MCF 10A (cell line): Measurements from ENCODE around the gene FAM222A. TPM values are rescaled to one million over a fixed set of nuclear protein-coding genes. Genes with fewer than 3 reads are reported as not detected.

Experiments
- BruUV-seq: library from RNA; stranded (reverse); fragments of 400-500 nt; replicated peaks from 2 replicates; lab custom pipeline; 2021; lab: Mats Ljungman, UMichigan
- CTCF ChIA-PET: fragments of 300-600 bp; sonication (Branson Sonifier 250); formaldehyde crosslinking; extraction: SDS; loops from one replicate; lab custom pipeline; 2021; ENCODE audit warnings: antibody characterized with exemption, inconsistent platforms; lab: Yijun Ruan, JAX
- POLR2A ChIA-PET: fragments of 300-600, 350-650 bp; sonication (Branson Sonifier 250); formaldehyde crosslinking; extraction: SDS; loops from one replicate; lab custom pipeline; 2020; ENCODE audit warnings: antibody characterized with exemption, inconsistent platforms; lab: Yijun Ruan, JAX
- DNase-seq: peaks from one replicate; pipeline ENCODE4 v3.0.0-alpha.2; 2018; ENCODE audit not compliant: unreplicated experiment
- H3K27ac Mint-ChIP-seq: one replicate; pipeline ENCODE4 v1.8.0; 2022; ENCODE audit warnings: mild to moderate bottlenecking, low read depth, mixed read lengths; ENCODE audit not compliant: unreplicated experiment
- H3K27me3 Mint-ChIP-seq: one replicate; pipeline ENCODE4 v1.8.0; 2022; ENCODE audit warnings: mixed read lengths; ENCODE audit not compliant: insufficient read depth, unreplicated experiment
- H3K36me3 Mint-ChIP-seq: one replicate; pipeline ENCODE4 v1.8.0; 2022; ENCODE audit warnings: mild to moderate bottlenecking, moderate library complexity, mixed read lengths; ENCODE audit not compliant: insufficient read depth, unreplicated experiment
- H3K4me1 Mint-ChIP-seq: one replicate; pipeline ENCODE4 v1.8.0; 2022; ENCODE audit warnings: mixed read lengths; ENCODE audit not compliant: insufficient read depth, unreplicated experiment
- H3K4me3 Mint-ChIP-seq: one replicate; pipeline ENCODE4 v1.8.0; 2022; ENCODE audit warnings: mild to moderate bottlenecking, moderate library complexity, mixed read lengths; ENCODE audit not compliant: unreplicated experiment
- H3K9me3 Mint-ChIP-seq: one replicate; pipeline ENCODE4 v1.8.0; 2022; ENCODE audit warnings: mixed read lengths; ENCODE audit not compliant: unreplicated experiment
- CTCF ChIP-seq: fragments of 200-600 bp; IDR thresholded peaks from one replicate; pipeline ENCODE4 v1.8.0; 2022; ENCODE audit warnings: antibody characterized with exemption, mild to moderate bottlenecking; ENCODE audit not compliant: unreplicated experiment
- intact Hi-C: fragments of 100-400 bp; cut with micrococcal nuclease; formaldehyde crosslinking; loops from 2 replicates; pipeline ENCODE4 v1.14.1; 2022
- total RNA-seq: library from RNA; stranded (reverse); gene quantifications from 2 replicates; pipeline ENCODE4 v1.2.3, GENCODE V29; 2022

FAM222A gene
- total RNA-seq, 1 experiment from 2014 or later: 0.19 TPM

DNA sequence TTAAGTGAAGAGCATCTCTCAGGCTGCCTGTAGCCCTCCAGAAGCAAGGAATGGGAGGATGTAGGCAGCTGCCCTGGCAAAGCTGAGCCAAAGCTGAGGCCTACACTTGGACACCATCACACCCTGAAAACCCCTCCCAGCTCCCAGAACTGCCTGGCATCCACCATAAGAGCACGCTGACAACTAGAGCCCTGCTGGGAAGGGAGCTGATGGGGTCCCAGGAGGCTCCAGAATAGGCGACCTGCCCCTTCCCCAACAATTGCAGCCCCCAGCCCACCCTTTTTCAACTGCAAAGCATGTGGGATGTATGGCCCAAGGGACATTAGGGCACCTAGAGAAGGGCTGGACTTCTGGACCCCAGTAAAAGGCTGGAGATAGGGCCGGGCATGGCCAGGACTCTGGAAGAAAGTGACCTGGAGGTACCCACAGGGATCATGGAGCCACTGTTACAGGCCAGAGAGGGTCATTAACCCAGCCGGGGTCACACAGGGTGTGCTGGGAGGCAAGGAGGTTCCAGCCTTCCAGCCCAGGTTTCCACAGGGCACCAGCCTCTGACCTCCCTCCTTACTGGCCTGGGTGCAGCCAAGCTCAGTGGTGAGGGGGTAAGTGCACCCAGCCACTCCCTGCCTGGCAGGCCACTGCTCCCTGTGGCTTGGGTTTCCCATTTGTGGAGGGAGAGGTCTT is 27.8 kb downstream of the FAM222A start:
- CTCF ChIA-PET: interaction anchor here (0.6 to 0.7 kb wide), 2 partner anchors 27 to 128 kb away, joined by 3 read pairs; no protein-coding TSS in a partner anchor
- TF ChIP-seq CTCF: no peak
- H3K4me1 Mint-ChIP-seq: no peaks in the 10 kb centered on the region
- BruUV-seq: no TSS peak
- H3K36me3 Mint-ChIP-seq: no peaks in the 10 kb centered on the region
- H3K27me3 Mint-ChIP-seq: no peaks in the 10 kb centered on the region
- no peak for DNase-seq
- no peak overlapping the region for H3K4me3 Mint-ChIP-seq
- intact Hi-C loops: no loop called here
- POLR2A ChIA-PET: no interaction called here
- H3K9me3 Mint-ChIP-seq: no peaks in the 10 kb centered on the region
- H3K27ac Mint-ChIP-seq: no peak overlapping the region

DNA sequence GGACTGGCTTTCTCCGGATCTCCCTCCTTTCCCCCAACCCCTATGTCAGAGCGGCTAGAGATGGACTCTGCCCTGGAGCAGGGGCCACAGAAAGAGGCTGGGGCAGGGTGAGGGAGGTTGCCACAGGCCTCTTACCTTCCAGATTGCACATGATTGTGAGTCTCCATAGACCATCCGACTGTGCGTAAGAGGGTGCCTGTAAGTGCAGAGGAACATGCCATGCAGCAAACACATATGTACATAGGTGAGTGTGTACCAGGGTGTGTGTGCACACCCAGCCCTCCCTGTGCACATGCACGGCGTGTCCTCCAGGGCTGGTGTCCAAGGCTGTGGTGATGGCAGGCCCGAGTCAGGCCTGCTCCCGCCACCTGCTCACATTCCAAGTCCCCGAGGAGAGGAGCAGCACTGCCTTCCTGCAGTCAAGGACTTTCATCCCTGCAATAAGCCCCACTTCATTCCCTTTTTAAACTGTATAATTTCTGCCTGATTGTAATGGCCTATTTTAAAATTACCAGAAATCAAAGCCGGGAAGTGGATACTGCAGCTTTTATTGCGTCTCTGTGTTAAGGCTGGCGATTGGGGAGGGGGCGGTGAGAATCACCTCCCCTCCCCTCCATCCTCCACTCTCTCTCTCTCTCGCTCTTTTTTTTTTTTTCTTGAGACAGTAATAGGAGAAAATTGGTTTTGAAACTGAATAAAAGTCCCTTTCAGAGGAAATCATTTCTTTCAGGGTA is 28.5 kb downstream of the FAM222A start:
- Mint-ChIP-seq H3K27ac (no peak overlapping the region), H3K36me3 (no peaks in the 10 kb centered on the region), H3K27me3 (no peaks in the 10 kb centered on the region), H3K9me3 (no peaks in the 10 kb centered on the region), H3K4me3 (no peak overlapping the region), H3K4me1 (no peaks in the 10 kb centered on the region)
- ChIA-PET POLR2A (no interaction called here), CTCF (interaction anchor here (0.7 kb wide), 2 partner anchors 127 to 140 kb away, joined by 3 read pairs; no protein-coding TSS in a partner anchor)
- intact Hi-C loops: no loop called here
- BruUV-seq: no TSS peak
- TF ChIP-seq CTCF: no peak
- no peak for DNase-seq

DNA sequence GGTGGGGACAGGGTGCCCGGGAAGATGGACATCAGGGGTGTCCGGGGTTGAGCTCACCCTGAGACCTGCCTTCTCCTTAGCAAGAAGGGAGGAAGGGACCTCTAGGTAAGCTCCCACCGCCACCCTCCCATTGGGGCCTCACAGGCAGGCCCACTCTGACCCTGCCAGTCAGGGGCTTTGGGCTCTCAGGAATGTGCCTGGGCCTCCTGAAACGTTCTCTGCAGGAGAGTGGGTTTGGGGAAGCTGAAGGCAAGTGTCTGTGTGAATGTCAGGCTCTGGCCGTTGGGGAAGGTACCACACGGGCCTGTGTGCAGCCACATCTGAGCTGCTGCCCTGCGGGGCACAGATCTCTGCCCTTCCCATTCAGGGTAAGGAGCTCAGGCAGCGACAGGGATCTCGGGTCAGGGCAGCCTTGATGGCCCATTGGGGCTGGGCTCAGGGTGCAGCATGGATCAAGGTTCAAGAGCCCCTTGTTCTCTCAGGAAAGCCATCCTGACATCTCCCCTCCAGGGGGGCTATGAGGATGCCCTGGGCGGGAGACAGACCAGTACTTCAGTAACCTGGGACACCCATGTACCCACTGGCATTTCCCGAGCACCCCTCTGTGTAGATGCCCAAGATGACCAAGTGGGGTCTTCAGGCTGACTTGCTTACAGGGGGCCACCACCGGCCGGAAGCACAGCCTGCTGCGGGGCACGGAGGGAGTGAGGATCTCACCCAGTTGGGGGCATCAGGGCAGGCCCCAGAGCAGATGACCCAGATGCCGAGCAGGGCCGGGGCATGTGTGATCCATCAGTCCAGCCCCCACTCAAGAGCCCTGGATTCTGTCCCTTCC is 29.7 kb downstream of the FAM222A start:
- no peak overlapping the region for H3K27ac Mint-ChIP-seq
- H3K27me3 Mint-ChIP-seq: no peaks in the 10 kb centered on the region
- H3K9me3 Mint-ChIP-seq: no peaks in the 10 kb centered on the region
- TF ChIP-seq CTCF: no peak
- H3K36me3 Mint-ChIP-seq: no peaks in the 10 kb centered on the region
- ChIA-PET CTCF (interaction anchor here (0.7 kb wide), 1 partner anchor 141 kb away, joined by 3 read pairs; no protein-coding TSS in a partner anchor), POLR2A (no interaction called here)
- no peak overlapping the region for H3K4me3 Mint-ChIP-seq
- H3K4me1 Mint-ChIP-seq: no peaks in the 10 kb centered on the region
- no TSS peak for BruUV-seq
- intact Hi-C loops: no loop called here
- no peak for DNase-seq

DNA sequence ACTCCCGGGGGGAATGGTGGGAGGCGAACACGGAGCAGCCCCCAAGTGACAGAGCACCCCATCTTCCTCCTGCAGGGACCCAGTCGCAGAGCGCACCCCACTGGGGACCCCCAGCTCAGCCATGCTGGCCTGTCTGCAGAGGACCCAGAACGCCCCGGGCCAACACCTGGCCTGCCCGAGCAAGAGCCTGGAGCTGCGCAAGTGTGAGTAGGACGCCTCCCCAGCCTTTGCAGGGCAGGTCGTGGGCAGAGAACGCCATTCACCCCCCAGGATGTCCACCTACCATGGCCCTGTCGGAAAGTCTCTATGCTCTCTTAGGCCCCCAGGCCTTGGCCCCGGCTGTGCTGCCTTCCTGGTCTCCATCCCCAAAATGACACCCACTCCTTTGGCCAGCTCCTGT is 30.4 kb downstream of the FAM222A start:
- Mint-ChIP-seq H3K4me1 (no peaks in the 10 kb centered on the region), H3K27me3 (no peaks in the 10 kb centered on the region), H3K4me3 (no peak overlapping the region), H3K27ac (no peak overlapping the region), H3K36me3 (no peaks in the 10 kb centered on the region), H3K9me3 (no peaks in the 10 kb centered on the region)
- no peak for DNase-seq
- TF ChIP-seq CTCF: no peak
- ChIA-PET POLR2A (no interaction called here), CTCF (interaction anchor here (0.5 kb wide), 1 partner anchor 98 kb away, joined by 3 read pairs; no protein-coding TSS in a partner anchor)
- BruUV-seq: no TSS peak
- intact Hi-C loops: no loop called here
